ENCODE data around the gene CBX2.

- TF ChIP-seq GATA3 (IDR thresholded peaks at IDR 0.05; ENCODE audit: low read depth, low read length) = no peak
- no peak for TF ChIP-seq GATA2 (IDR thresholded peaks at IDR 0.05; ENCODE audit: low read depth, low read length)
These were observed 28.0 kb upstream of the CBX2 start for GRCh38 chr17:79749958-79750357.
